AG08396 (cell line): Measurements from ENCODE around the gene VAMP7.
A peak's percentile ranks its signal among the peaks of the same experiment; 100 is the strongest.
"Not testable (repeated sequence)": the region's sequence is repeated elsewhere in the genome, so short reads cannot be mapped to it uniquely, and the experiment has no call there.

Experiments
- DNase-seq: peaks from one replicate; pipeline ENCODE4 v3.0.0; 2012; ENCODE audit warnings: low spot score, mixed read lengths

The VAMP7 gene, protein sequence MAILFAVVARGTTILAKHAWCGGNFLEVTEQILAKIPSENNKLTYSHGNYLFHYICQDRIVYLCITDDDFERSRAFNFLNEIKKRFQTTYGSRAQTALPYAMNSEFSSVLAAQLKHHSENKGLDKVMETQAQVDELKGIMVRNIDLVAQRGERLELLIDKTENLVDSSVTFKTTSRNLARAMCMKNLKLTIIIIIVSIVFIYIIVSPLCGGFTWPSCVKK

DNA sequence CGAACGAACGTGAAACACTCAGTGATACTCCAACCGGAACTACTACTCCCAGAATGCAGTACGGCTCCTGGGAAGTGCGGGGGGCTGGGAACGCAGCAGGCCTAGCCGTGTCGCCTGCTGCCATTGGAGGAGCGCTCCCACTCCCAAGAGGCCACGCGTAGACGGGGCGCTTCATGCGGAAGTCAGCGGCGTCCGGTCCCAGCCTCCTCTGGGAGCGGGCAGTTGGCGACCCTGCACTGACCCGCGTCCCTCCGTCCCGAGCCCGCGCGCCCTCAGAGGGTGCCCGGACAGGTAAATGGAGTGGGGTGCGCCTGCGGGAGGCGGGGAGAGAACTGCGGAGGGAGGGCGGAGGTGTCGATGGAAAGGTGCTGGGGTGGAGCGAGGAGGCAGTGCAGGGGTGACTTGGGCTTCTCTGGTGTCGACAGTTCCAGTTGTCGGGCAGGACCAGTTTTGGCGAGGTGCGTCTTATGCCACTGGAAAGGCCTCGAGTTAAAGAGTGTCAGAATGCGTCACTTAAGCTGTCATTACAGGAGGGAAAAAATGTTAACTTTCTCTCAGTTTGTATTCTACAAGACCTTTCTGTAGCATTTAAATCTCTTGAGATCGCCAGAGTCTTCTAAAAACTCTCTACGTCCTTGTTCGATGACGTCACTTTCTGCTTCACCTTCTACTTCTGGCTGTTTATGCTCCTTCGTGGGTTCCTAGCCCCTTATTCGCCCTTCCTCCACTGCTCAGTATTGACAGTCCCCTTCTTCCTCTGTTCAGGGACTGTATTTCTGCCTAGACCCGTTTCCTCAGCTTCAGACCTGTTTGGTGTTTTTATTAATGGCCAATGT lies at the start of gene VAMP7:
Gene VAMP7 (plus strand): TSS at position 188 of the 836 bp plus-strand sequence. CDS start 8,122 bp downstream, outside the sequence.
- peak; percentile 83 for DNase-seq

DNA sequence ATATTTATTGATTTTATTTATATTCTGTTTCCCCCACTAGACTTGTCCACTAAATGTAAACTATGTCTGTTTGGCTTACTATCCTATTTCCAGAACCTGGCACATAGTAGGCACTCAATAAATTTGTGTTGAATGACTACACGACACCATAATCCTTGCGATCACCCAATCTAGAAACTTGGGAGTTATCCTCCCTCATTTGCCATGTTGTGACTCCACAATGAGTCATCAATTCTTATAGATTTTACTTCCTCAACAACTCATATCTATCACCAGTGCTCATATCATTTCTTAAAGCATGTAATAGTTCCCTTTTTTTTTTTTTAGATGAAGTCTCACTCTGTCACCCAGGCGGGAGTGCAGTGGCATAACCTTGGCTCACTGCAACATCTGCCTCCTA lies 39.9 kb upstream of the VAMP7 start:
- no peak for DNase-seq

DNA sequence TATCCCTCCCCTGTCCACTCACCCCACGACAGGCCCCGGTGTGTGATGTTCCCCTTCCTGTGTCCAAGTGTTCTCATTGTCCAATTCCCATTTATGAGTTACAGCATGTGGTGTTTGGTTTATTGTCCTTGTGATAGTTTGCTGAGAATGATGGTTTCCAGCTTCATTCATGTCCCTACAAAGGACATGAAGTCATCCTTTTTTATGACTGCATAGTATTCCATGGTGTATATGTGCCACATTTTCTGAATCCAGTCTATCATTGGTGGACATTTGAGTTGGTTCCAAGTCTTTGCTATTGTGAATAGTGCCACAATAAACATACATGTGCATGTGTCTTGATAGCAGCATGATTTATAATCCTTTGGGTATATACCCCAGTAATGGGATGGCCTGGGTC lies 29.4 kb upstream of the VAMP7 start:
- DNase-seq, result not testable (repeated sequence)

GRCh38 chrX:155857561-155857960 lies 23.6 kb upstream of the VAMP7 start:
- no peak for DNase-seq

GRCh38 chrX:155864655-155865054 lies 16.5 kb upstream of the VAMP7 start:
- no peak for DNase-seq

- no peak for DNase-seq
Observed at GRCh38 chrX:155865193-155865592, 16.0 kb upstream of the VAMP7 start.

GRCh38 chrX:155867821-155868220 lies 13.3 kb upstream of the VAMP7 start:
- no peak for DNase-seq

GRCh38 chrX:155870958-155871357 lies 10.2 kb upstream of the VAMP7 start:
- no peak for DNase-seq

GRCh38 chrX:155871934-155872333 lies 9.2 kb upstream of the VAMP7 start:
- no peak for DNase-seq

DNA sequence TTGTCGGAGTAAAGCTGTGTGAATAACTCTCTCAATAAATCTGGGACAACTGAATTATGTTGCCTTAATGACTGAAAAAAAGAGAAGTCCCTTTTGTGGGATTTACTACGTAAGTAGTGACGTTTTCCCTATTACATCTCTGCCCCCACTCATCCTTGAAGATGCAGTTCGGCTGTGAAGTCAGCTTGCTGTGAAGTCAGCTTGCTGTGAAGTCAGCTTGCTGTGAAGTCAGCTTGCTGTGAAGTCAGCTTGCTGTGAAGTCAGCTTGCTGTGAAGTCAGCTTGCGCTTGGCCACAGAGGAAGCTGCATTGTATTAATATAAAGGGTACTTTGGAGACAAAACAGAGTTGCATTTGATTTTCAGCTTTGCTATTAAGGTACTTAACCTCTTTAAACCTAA lies 8.0 kb upstream of the VAMP7 start:
- DNase-seq, result no peak

DNA sequence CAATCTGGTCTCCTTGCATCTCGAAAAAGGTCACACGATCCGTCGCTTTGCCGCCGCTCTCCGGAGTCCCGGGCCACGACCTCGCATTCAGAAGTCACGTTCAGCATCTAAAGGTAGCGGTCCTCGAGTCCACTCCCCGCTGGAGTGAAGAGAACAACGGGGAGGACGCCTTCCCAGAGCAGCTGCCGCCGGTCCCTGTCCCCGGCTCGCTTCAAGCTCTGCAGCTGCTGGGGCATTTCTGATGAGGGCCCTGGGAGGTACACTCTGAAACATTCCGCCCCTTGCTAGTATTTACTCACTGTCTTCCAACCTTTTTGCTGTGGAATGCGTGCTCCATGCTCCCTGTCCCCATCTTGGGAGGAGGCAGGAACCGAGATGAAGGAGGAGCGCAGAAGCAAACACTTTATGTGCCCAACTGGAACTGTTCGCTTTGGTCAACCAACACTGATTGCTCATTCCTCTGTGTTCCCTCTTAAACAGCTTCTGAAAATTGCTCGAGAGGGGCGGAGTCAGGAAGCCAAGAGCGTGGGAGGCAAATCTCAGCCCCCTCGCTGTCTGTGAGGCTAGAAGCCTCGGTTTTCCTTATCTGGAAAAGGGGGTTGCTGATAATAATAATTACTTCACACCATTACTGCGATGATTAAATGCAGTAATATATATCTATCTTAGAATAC lies 6.4 kb upstream of the VAMP7 start:
- DNase-seq, result peak; percentile 7

GRCh38 chrX:155876704-155877103 lies 4.4 kb upstream of the VAMP7 start:
- DNase-seq, result no peak

- DNase-seq, result no peak
Observed at GRCh38 chrX:155877288-155877687, 3.9 kb upstream of the VAMP7 start.

DNA sequence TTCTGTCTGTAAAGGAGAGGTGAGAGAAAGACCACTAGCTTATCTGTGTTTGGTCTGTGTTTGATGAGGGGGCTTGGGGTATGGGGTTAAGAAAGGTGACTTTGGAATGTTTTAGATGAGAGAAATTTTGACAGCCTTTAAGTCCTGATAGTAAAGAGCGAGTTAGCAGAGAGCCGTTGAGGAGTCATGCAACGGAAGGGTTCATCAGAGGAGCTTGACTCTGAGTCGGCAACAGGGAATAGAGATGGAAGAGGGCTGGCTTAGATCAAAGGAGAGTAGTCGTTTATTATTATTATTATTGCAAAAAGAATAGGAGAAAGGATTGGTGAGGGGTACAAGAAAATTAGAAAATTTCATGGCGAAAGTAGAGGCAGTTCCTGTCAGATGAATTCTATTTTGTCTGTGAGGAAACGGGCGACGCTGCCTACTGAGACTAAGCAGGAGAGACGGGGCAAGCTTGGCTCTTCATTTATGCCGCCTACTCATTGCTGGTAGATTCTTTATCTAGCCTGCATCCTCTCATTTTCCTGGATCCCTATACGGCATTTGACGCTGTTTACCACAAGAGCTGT lies 473 bp upstream of the VAMP7 start:
- DNase-seq, result peak; percentile 9

- DNase-seq, result no peak
Observed at GRCh38 chrX:155886409-155886808, 5.3 kb downstream of the VAMP7 start.

DNA sequence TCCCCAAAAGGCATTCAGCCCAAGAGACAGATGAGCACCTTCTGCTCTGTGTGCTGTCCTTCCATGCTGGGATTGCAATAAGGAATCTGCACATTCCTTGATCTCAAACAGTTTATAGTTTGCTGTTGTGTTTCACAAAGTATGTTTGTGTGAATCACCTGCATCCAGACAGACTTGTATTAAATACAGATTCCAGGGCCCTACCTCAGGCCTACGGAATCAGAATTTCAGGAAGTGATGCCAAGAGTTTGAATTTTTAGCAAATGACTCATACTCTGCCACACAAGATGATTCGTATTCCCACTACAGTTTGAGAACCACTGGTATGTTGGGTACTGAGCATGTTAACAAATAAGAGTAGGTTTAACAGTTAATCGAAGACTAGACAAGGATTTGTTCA lies 7.0 kb downstream of the VAMP7 start:
- DNase-seq, result peak; percentile 30

DNA sequence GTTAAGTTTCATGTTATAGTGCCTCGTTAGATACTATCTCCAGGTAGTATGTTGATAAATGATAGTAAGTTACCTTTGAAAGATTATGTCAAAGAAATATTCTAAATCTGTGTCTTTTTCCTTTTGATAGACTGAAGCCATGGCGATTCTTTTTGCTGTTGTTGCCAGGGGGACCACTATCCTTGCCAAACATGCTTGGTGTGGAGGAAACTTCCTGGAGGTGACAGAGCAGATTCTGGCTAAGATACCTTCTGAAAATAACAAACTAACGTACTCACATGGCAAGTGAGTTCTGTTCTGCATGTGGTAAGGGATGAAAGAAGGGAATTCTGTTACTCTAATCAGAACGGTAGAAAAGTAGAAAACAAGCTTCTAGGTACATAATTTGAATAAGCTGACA lies 8.2 kb downstream of the VAMP7 start:
- DNase-seq, result no peak

DNA sequence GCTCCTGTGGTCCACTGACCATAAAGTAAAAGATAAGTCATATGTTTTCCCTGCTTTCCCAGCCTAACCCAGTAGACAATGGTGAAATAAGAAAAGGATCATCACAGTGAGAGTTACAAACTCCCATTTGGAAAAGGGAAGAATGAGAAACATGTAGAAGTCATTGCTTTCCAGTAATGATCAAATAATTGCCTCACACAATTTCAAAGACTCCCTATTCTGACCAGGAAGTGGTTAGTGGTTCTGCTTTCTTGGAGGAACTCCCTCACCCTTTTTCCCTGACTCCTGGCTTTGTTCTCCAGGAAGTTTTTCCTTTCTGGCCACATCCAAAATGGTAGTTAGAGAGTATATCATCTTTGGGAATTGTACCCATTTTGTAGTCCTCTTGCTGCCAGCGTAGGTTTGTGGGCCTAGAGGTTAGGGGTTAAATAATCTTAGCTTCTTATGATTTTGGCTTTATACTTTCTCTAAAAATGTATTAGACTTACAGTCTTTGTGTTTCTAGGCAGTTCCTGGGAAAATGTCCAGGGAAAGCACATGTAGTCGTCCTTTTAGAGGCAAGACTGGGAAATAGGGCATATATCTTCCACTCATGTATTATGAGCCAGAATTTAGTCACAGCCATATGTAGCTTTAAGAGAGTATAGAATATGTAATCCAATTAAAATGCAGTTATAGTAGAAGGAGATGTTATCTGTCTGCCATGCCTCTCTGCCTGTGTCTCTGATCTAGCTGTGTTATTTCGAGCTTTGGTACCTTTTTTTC lies 10.5 kb downstream of the VAMP7 start:
- no peak for DNase-seq

GRCh38 chrX:155893521-155893920 lies 12.4 kb downstream of the VAMP7 start:
- DNase-seq, result no peak

DNA sequence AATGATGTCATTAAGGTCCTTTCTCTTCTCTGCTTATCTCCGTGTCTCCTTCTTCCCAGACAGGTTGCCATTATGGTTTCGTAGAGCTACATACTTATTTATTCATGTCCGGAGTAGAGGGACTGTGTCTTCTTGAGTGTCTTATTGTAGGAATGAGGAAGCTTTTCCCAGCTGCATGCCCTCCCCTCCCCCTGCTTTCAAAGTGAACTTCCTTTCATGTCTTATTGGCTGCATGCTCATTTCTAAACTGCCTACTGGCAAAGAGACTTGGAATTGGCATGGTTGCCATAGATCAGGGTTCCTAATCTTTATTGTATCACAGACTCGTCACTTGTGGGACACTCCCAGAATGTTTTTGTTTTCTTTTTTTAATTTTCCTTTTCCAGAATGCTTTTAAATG lies 15.4 kb downstream of the VAMP7 start:
- no peak for DNase-seq

GRCh38 chrX:155899366-155899765 lies 18.2 kb downstream of the VAMP7 start:
- DNase-seq, result no peak

DNA sequence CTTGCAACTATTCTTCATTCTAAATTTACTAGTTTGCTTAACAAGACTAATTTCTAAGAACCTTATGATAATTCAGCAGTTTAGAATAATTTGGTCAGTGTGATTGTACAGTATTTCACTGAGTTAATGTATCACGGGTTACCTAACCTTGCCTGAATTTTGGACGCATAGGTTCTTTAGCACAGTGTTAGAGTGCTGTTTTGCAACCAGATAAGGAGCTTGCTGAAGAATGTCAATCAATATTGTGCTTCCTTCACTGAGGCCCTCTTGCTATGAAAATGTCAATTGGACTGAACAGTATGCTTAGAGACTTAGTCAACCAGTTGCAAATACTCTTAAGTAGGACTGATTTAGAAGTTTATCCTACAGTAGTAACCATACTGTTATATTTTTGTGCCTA lies 19.6 kb downstream of the VAMP7 start:
- no peak for DNase-seq
